Measurements from ENCODE around the gene COPS2. TPM values are rescaled to one million over a fixed set of nuclear protein-coding genes. Genes with fewer than 3 reads are reported as not detected.

COPS2 gene
- total RNA-seq, 1 experiment from 2014 or later: 68.6 TPM

DNA sequence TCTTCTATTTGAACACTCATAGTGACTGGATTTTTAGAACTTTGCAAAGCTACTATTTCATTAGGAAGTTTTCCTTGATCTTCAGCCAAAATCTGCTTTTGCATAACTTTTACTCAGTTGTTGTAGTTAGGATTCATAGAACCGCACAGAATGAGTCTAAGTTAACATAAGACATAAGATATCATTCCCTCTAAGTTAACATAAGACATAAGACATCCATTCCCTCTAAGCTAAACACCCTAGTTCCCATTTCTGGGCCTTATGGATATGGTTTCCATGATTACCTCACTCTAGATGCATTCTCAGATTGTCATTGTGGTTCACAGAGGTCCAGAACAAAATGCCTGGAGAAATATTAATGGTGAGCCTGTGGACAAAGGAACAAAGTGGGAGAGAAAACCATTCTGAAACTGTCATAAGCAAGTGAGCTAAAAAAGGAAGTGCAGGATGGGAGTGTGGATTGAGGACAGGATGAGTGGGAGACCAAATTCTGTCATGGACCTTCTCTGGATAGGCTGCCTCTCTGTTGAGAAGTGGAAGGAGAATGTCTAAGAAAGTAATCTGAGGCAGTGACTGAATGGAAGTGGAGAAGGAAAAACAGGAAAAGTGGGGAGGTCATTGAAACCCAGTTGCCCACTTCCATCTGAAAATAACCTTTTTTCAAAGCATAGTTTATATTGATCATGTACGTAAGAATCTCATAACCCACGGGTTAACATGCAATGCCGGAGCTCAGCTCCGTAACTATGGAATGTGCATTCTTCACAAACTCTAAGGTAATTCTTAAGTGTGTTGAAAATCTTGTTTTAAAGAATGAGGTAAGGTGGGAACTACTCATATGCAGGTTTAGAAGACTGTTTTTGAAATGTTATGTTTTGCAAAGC, 71.8 kb downstream of the COPS2 start (continued):
- TF ChIP-seq, protein P1, sequence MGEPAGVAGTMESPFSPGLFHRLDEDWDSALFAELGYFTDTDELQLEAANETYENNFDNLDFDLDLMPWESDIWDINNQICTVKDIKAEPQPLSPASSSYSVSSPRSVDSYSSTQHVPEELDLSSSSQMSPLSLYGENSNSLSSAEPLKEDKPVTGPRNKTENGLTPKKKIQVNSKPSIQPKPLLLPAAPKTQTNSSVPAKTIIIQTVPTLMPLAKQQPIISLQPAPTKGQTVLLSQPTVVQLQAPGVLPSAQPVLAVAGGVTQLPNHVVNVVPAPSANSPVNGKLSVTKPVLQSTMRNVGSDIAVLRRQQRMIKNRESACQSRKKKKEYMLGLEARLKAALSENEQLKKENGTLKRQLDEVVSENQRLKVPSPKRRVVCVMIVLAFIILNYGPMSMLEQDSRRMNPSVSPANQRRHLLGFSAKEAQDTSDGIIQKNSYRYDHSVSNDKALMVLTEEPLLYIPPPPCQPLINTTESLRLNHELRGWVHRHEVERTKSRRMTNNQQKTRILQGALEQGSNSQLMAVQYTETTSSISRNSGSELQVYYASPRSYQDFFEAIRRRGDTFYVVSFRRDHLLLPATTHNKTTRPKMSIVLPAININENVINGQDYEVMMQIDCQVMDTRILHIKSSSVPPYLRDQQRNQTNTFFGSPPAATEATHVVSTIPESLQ (CRISPR knock-in tag; IDR thresholded peaks at IDR 0.05): no peak
- TF ChIP-seq FOXJ3 (CRISPR knock-in tag; IDR thresholded peaks at IDR 0.05; ENCODE audit: borderline replicate concordance): no peak

DNA sequence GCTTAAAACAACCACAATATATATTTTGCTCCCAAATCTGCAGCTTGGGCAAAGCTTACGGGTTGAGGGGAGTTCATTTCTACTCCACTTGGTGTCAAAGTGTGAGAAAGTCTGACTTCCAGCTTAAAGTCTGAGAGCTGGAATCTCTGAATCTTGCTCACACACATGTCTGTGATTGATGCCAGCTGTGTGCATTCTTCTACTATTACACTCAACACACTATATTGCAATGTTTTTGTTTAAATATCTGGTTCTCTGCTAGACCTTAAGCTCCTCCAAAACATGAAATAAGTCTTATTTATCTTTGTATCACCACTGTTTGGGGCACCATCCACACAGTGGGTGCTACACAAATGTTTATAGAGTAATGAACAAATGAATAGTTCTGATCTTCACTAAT, 72.4 kb downstream of the COPS2 start:
- TF ChIP-seq TCF7 (CRISPR knock-in tag; IDR thresholded peaks at IDR 0.05; ENCODE audit: low read depth) (no peak), ZNF416 (CRISPR knock-in tag; IDR thresholded peaks at IDR 0.05) (no peak), CREM (CRISPR knock-in tag; IDR thresholded peaks at IDR 0.05) (no peak), SMAD3 (CRISPR knock-in tag; IDR thresholded peaks at IDR 0.05; ENCODE audit: borderline replicate concordance) (no peak), ZNF138 (CRISPR knock-in tag; conservative IDR thresholded peaks at IDR 0.05) (no peak), SOX15 (CRISPR knock-in tag; IDR thresholded peaks at IDR 0.05) (no peak), ESRRA (CRISPR knock-in tag; IDR thresholded peaks at IDR 0.05; ENCODE audit: borderline replicate concordance) (no peak), ETV6 (CRISPR knock-in tag; IDR thresholded peaks at IDR 0.05) (no peak), GABPB1 (CRISPR knock-in tag; IDR thresholded peaks at IDR 0.05) (no peak)
- TF ChIP-seq, protein P2, sequence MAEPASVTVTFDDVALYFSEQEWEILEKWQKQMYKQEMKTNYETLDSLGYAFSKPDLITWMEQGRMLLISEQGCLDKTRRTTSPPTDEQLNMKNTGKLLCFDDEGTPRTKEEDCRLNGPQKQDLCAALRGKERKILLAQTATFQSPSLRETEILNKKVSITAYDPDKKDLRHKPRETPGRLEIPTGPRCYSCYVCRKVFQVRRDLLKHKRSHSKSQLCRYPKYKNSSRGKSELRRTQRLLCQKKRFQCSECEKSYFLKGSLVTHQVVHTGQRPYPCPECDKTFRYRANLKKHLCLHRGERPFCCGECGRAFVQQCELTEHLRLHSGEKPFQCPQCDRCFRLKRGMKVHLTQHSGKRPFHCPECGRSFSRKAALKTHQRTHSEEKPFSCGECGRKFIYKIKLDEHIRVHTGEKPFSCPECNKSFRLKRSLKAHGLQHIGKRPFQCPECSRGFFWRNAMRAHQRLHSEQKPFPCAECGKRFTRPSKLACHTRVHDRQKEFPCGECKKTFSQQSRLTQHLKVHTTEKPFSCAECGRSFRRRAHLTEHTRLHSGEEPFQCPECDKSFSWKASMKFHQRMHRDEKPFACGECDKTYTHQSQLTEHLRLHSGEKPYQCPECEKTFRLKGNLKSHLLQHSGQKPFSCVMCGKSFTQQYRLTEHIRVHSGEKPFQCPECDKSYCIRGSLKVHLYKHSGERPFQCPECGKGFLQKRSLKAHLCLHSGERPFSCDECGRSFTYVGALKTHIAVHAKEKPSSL (CRISPR knock-in tag; conservative IDR thresholded peaks at IDR 0.05): no peak
- TF ChIP-seq, protein P3, sequence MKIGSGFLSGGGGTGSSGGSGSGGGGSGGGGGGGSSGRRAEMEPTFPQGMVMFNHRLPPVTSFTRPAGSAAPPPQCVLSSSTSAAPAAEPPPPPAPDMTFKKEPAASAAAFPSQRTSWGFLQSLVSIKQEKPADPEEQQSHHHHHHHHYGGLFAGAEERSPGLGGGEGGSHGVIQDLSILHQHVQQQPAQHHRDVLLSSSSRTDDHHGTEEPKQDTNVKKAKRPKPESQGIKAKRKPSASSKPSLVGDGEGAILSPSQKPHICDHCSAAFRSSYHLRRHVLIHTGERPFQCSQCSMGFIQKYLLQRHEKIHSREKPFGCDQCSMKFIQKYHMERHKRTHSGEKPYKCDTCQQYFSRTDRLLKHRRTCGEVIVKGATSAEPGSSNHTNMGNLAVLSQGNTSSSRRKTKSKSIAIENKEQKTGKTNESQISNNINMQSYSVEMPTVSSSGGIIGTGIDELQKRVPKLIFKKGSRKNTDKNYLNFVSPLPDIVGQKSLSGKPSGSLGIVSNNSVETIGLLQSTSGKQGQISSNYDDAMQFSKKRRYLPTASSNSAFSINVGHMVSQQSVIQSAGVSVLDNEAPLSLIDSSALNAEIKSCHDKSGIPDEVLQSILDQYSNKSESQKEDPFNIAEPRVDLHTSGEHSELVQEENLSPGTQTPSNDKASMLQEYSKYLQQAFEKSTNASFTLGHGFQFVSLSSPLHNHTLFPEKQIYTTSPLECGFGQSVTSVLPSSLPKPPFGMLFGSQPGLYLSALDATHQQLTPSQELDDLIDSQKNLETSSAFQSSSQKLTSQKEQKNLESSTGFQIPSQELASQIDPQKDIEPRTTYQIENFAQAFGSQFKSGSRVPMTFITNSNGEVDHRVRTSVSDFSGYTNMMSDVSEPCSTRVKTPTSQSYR (CRISPR knock-in tag; IDR thresholded peaks at IDR 0.05): no peak
- TF ChIP-seq, protein P4, sequence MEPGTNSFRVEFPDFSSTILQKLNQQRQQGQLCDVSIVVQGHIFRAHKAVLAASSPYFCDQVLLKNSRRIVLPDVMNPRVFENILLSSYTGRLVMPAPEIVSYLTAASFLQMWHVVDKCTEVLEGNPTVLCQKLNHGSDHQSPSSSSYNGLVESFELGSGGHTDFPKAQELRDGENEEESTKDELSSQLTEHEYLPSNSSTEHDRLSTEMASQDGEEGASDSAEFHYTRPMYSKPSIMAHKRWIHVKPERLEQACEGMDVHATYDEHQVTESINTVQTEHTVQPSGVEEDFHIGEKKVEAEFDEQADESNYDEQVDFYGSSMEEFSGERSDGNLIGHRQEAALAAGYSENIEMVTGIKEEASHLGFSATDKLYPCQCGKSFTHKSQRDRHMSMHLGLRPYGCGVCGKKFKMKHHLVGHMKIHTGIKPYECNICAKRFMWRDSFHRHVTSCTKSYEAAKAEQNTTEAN (CRISPR knock-in tag; IDR thresholded peaks at IDR 0.05): no peak
- TF ChIP-seq, protein P5, sequence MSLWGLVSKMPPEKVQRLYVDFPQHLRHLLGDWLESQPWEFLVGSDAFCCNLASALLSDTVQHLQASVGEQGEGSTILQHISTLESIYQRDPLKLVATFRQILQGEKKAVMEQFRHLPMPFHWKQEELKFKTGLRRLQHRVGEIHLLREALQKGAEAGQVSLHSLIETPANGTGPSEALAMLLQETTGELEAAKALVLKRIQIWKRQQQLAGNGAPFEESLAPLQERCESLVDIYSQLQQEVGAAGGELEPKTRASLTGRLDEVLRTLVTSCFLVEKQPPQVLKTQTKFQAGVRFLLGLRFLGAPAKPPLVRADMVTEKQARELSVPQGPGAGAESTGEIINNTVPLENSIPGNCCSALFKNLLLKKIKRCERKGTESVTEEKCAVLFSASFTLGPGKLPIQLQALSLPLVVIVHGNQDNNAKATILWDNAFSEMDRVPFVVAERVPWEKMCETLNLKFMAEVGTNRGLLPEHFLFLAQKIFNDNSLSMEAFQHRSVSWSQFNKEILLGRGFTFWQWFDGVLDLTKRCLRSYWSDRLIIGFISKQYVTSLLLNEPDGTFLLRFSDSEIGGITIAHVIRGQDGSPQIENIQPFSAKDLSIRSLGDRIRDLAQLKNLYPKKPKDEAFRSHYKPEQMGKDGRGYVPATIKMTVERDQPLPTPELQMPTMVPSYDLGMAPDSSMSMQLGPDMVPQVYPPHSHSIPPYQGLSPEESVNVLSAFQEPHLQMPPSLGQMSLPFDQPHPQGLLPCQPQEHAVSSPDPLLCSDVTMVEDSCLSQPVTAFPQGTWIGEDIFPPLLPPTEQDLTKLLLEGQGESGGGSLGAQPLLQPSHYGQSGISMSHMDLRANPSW (CRISPR knock-in tag; conservative IDR thresholded peaks at IDR 0.05; ENCODE audit: low read depth): no peak
- TF ChIP-seq, protein P6, sequence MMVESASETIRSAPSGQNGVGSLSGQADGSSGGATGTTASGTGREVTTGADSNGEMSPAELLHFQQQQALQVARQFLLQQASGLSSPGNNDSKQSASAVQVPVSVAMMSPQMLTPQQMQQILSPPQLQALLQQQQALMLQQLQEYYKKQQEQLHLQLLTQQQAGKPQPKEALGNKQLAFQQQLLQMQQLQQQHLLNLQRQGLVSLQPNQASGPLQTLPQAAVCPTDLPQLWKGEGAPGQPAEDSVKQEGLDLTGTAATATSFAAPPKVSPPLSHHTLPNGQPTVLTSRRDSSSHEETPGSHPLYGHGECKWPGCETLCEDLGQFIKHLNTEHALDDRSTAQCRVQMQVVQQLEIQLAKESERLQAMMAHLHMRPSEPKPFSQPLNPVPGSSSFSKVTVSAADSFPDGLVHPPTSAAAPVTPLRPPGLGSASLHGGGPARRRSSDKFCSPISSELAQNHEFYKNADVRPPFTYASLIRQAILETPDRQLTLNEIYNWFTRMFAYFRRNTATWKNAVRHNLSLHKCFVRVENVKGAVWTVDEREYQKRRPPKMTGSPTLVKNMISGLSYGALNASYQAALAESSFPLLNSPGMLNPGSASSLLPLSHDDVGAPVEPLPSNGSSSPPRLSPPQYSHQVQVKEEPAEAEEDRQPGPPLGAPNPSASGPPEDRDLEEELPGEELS (CRISPR knock-in tag; IDR thresholded peaks at IDR 0.05): no peak
- TF ChIP-seq, protein P7, sequence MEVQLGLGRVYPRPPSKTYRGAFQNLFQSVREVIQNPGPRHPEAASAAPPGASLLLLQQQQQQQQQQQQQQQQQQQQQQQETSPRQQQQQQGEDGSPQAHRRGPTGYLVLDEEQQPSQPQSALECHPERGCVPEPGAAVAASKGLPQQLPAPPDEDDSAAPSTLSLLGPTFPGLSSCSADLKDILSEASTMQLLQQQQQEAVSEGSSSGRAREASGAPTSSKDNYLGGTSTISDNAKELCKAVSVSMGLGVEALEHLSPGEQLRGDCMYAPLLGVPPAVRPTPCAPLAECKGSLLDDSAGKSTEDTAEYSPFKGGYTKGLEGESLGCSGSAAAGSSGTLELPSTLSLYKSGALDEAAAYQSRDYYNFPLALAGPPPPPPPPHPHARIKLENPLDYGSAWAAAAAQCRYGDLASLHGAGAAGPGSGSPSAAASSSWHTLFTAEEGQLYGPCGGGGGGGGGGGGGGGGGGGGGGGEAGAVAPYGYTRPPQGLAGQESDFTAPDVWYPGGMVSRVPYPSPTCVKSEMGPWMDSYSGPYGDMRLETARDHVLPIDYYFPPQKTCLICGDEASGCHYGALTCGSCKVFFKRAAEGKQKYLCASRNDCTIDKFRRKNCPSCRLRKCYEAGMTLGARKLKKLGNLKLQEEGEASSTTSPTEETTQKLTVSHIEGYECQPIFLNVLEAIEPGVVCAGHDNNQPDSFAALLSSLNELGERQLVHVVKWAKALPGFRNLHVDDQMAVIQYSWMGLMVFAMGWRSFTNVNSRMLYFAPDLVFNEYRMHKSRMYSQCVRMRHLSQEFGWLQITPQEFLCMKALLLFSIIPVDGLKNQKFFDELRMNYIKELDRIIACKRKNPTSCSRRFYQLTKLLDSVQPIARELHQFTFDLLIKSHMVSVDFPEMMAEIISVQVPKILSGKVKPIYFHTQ (CRISPR knock-in tag; IDR thresholded peaks at IDR 0.05): no peak
- Mint-ChIP-seq H3K9me3 (no peaks in the 10 kb centered on the region), H3K4me1 (no peaks in the 10 kb centered on the region), H3K4me3 (no peak overlapping the region), H3K27ac (no peak overlapping the region), H3K27me3 (ENCODE audit: low read depth) (peaks cover 6% of the 10 kb centered on the region; the same call in 1 of the 2 replicates), H3K36me3 (no peaks in the 10 kb centered on the region)
- ATAC-seq (no peak), DNase-seq (ENCODE audit: low spot score) (no peak)
- ChIA-PET CTCF (no interaction called here), POLR2A (no interaction called here)
